Mononuclear cell (primary cell): Measurements from ENCODE around the gene RS1. TPM values are rescaled to one million over a fixed set of nuclear protein-coding genes. Genes with fewer than 3 reads are reported as not detected.

ENCODE experiments used
- H3K27me3 ChIP-seq: 2 replicates; pipeline ENCODE4 v1.6.0; 2011; ENCODE audit warnings: low read length, control low read depth; ENCODE audit not compliant: insufficient read depth
- H3K4me1 ChIP-seq: 2 replicates; pipeline ENCODE4 v1.5.1; 2011; ENCODE audit warnings: mild to moderate bottlenecking, low read length, control low read depth; ENCODE audit not compliant: insufficient read depth
- H3K4me3 ChIP-seq: 2 replicates; pipeline ENCODE4 v1.5.1; 2011; ENCODE audit warnings: mild to moderate bottlenecking, low read length, moderate library complexity
- H3K9me3 ChIP-seq: 2 replicates; pipeline ENCODE4 v1.5.1; 2011; ENCODE audit warnings: low read depth, mild to moderate bottlenecking, control low read depth, low read length
- total RNA-seq: library from RNA; depleted of rRNA; stranded (reverse); fragments of >200 nt; gene quantifications from one replicate; pipeline ENCODE4 v1.2.3, GENCODE V29; 2012

RS1 gene
- total RNA-seq, 1 donor = not detected

DNA sequence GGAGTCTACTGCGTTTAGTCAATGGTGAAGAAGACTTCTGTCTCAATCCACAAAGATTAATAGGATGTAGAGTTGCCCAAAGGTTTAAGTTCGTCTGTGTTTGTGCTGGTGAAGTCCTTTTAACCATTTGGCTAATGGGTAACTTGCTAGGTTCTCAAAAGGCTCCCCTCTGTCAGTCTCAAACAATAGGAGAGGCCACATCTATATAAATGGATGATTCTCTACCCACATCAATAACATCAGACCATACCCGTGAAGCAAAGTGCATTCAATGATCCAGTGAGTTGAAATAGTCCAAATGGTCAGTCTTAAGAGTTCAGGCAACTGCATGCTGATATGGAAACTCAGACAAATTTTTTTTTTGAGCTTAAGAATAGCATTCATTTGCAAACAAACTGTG is 28.1 kb downstream of the RS1 start:
- no peaks in the 10 kb centered on the region for H3K4me1 ChIP-seq
- no peak overlapping the region for H3K4me3 ChIP-seq
- no peaks in the 10 kb centered on the region for H3K9me3 ChIP-seq
- no peaks in the 10 kb centered on the region for H3K27me3 ChIP-seq

DNA sequence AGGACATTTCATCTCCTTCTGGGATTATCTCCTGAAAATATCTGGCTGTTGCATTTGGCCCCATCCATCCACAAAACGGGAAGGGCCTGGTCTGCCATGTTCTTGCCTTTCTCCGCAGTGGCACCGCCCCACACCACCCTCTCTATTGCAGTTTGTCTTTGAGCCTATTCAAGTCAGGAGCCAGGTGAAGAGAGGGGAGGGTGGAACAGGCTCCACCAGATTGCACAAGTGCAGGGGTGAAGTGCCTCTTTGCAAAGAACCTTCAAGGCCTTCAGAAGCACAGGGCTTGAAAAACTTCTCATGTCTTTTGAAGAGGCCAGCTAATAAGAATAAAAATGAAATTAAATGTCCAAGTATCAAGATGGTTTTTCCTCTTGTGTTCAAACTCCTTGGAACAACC is 28.7 kb downstream of the RS1 start:
- Histone ChIP-seq H3K4me1 (no peaks in the 10 kb centered on the region), H3K9me3 (no peaks in the 10 kb centered on the region), H3K27me3 (no peaks in the 10 kb centered on the region), H3K4me3 (no peak overlapping the region)

GRCh38 chrX:18640686-18641085 is 31.2 kb downstream of the RS1 start:
- no peaks in the 10 kb centered on the region for H3K9me3 ChIP-seq
- no peaks in the 10 kb centered on the region for H3K27me3 ChIP-seq
- no peaks in the 10 kb centered on the region for H3K4me1 ChIP-seq
- no peak overlapping the region for H3K4me3 ChIP-seq

DNA sequence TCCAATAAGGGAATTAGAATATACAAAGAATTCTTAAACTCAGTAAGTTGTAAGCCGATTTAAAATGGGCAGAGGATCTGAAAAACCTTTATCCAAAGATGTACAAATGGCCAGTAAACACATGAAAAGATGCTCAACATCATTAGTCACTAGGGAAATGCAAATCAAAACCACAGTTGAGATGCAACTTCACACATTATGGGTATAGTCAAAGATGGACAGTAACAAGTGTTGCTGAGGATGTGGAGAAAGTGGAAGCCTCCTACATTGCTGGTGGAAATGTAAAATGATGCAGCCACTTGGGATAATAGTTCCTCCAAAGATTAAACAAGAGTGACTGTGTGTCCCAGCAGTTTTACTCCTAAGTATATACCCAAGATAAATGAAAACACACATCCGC is 32.6 kb downstream of the RS1 start:
- no peaks in the 10 kb centered on the region for H3K9me3 ChIP-seq
- H3K27me3 ChIP-seq = no peaks in the 10 kb centered on the region
- no peak overlapping the region for H3K4me3 ChIP-seq
- no peaks in the 10 kb centered on the region for H3K4me1 ChIP-seq

- H3K27me3 ChIP-seq = no peaks in the 10 kb centered on the region
- no peak overlapping the region for H3K4me3 ChIP-seq
- no peaks in the 10 kb centered on the region for H3K4me1 ChIP-seq
- H3K9me3 ChIP-seq = no peaks in the 10 kb centered on the region
Measured at GRCh38 chrX:18638398-18638797, 33.5 kb downstream of the RS1 start.

DNA sequence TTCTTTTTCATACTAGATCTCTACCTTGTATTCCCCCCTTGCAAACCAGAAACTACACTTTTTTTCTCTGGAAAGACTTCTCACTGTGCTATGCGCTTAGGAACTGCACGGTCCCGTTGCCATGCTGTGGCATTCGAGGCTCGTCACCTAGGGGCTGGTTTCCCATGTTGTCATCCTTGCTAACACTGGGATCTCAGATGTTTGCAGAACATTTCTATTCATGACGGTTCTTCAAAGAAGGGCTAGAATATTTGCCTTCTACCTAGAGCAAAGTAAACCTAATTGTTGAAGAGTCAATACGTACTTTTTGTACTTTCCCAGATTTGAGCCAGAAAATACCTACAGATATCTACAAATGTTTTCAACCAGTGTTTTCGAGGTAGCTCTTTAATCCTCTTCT is 41.0 kb downstream of the RS1 start:
- Histone ChIP-seq H3K4me3 (no peak overlapping the region), H3K4me1 (no peaks in the 10 kb centered on the region), H3K9me3 (no peaks in the 10 kb centered on the region), H3K27me3 (no peaks in the 10 kb centered on the region)

- H3K27me3 ChIP-seq = no peaks in the 10 kb centered on the region
- H3K9me3 ChIP-seq = no peaks in the 10 kb centered on the region
- no peak overlapping the region for H3K4me3 ChIP-seq
Measured at GRCh38 chrX:18624599-18624998, 47.3 kb downstream of the RS1 start.

DNA sequence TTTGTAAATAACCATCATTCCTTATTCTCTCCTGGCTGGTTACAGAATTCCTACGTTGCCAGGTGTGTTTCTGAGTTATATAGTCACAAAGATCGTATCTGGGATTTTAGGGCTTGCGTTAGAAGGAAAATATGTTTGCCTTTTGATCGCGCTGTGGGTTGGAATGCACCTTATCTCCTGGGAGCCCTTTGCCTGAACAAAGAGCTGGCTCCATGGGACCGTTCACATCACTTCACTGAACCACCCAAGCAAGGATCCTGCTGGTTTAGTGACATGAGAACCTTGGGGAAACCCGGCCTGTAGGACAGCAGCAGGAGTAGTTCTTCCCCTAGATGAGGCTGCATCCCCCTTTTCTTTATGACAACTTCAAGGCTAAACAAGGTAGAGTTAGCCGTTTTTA is 51.6 kb downstream of the RS1 start:
- Histone ChIP-seq H3K27me3 (no peaks in the 10 kb centered on the region), H3K4me1 (peaks cover 11% of the 10 kb centered on the region), H3K9me3 (no peaks in the 10 kb centered on the region), H3K4me3 (no peak overlapping the region)

More at GRCh38 chrX:18624599-18624998, 47.3 kb downstream of the RS1 start:
- H3K4me1 ChIP-seq = no peaks in the 10 kb centered on the region

GRCh38 chrX:18619288-18619687 is 52.6 kb downstream of the RS1 start:
- Histone ChIP-seq H3K4me3 (no peak overlapping the region), H3K9me3 (no peaks in the 10 kb centered on the region), H3K4me1 (peaks cover 11% of the 10 kb centered on the region), H3K27me3 (no peaks in the 10 kb centered on the region)

DNA sequence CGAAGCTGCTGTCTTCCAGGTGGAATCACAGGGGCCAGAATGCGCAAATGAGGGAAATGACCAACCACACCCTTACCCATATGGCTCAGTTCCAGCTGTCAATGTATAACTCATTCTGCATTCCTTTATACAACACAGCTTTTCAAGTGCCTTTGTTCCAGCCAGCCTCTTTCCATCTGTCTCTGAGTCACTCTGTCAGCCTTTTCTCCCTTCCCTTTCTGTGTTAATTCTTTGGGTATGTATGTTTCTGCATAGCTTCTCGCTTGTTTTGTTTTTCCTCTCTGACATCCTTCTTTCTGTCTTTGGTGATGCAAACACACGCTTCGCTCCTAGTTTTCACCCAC is 54.5 kb downstream of the RS1 start:
- Histone ChIP-seq H3K27me3 (no peaks in the 10 kb centered on the region), H3K9me3 (no peaks in the 10 kb centered on the region), H3K4me3 (no peak overlapping the region), H3K4me1 (peaks cover 11% of the 10 kb centered on the region)

GRCh38 chrX:18616688-18617406 is 55.1 kb downstream of the RS1 start:
- H3K4me1 ChIP-seq = peaks cover 11% of the 10 kb centered on the region
- no peaks in the 10 kb centered on the region for H3K9me3 ChIP-seq
- H3K4me3 ChIP-seq = no peak overlapping the region
- no peaks in the 10 kb centered on the region for H3K27me3 ChIP-seq

- Histone ChIP-seq H3K27me3 (no peaks in the 10 kb centered on the region), H3K4me3 (no peak overlapping the region), H3K4me1 (peaks cover 11% of the 10 kb centered on the region), H3K9me3 (no peaks in the 10 kb centered on the region)
Measured at GRCh38 chrX:18613930-18614639, 57.8 kb downstream of the RS1 start.

DNA sequence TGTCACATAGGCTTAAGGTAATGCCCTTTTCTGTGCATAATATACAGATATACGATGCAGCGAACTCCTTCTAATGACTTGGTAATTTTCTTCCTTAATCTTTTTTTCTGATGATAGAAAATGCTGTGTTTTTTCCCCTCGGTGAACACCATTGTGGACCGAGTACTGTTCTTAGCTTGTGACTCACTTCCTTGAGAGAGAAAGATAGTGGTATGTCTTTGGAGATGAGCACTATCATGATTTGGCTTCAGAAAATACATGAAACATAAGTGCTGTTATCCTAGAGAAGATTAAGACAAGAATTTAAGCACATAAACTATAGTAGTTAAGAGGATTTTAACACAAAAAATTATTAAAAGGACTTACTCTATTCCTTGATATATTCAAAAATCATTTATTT is 63.9 kb downstream of the RS1 start:
- H3K4me1 ChIP-seq = no peaks in the 10 kb centered on the region
- H3K9me3 ChIP-seq = no peaks in the 10 kb centered on the region
- H3K27me3 ChIP-seq = no peaks in the 10 kb centered on the region
- no peak overlapping the region for H3K4me3 ChIP-seq

- Histone ChIP-seq H3K4me1 (no peaks in the 10 kb centered on the region), H3K9me3 (no peaks in the 10 kb centered on the region), H3K4me3 (no peak overlapping the region)
Measured at GRCh38 chrX:18598413-18598812, 73.5 kb downstream of the RS1 start.

DNA sequence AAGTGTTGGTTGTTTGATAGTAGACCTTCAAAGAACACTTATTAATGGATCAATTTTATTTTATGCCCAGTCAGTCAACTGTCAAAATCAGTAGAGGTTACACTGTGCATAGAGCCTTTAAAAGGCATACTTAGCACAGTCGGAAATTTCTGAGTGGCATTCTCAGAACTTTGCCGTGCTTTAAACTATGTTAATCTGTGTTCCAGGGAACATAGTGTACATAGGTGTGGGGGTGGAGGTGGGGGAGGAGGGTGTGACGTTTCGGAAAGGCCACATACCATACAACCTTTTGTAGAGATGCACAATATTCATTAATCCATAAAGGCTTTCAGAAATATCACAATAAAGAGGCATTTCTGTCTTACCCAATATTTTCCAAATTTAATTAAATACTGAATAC is 75.8 kb downstream of the RS1 start:
- Histone ChIP-seq H3K9me3 (no peaks in the 10 kb centered on the region), H3K4me3 (no peak overlapping the region)

More at GRCh38 chrX:18598413-18598812, 73.5 kb downstream of the RS1 start:
- H3K27me3 ChIP-seq = no peaks in the 10 kb centered on the region

GRCh38 chrX:18594079-18594478 is 77.8 kb downstream of the RS1 start:
- H3K4me1 ChIP-seq = no peaks in the 10 kb centered on the region
- H3K27me3 ChIP-seq = no peaks in the 10 kb centered on the region
- H3K4me3 ChIP-seq = no peak overlapping the region
- no peaks in the 10 kb centered on the region for H3K9me3 ChIP-seq

More for the DNA sequence above, 75.8 kb downstream of the RS1 start:
- no peaks in the 10 kb centered on the region for H3K4me1 ChIP-seq
- no peaks in the 10 kb centered on the region for H3K27me3 ChIP-seq
